DMS 273 treated with DMSO at 0.1 percent for 48 hours (cell line): Measurements from ENCODE around the gene PAMR1.

Experiments
- DNase-seq: peaks from one replicate; lab custom pipeline; 2025; lab: John Stamatoyannopoulos, UW

The PAMR1 gene

GRCh38 chr11:35458846-35459245, 66.6 kb downstream of the PAMR1 start:
- no peak for DNase-seq

DNA sequence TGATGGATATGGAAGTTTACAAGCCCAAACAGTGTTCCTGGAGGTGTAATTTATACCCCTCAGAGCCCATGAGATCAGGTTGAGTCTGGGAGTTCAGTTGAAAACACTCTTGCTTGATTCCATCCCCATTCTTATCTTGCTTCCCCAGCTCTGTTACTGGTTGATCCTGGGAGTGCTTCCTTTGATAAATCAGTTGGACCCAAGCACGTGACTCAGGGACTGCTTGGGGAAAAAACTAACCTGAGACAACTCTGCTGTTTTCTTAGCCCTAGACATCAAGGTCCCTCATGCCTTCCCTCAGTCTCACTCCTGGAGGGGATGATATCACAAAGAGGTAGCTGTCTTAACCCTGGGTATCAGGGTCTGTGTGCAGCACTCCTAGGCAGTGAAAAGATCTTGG, 71.1 kb downstream of the PAMR1 start:
- DNase-seq, result no peak

DNA sequence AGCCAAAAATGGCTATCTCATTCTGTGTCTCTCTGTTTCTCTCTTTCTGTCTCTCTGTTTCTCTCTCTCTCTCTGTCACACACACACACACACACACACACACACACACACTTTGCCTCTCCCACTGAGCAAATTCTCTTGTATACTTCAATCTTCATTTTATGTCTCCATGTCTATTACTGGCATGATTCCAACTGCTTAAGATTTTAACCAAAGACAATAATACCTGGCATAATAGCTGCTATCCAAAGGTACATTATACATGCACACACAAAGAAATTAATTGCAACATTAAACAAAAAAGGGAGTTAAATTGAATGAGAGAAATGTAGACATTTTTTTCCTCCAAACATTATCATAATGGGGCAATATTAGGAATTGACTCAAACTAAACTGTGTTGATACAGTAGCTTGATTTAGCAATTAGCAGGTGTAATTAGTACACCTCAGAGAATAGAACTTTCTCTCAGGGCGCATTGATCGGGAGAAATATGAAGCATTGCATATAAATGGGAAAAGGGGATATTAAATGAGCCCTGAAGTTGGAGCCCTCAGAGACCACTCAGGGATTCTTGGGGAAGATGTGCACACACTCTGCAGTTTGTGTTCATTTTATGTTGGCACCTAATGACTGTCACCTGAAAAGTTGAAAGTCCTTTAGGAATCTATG, 88.7 kb downstream of the PAMR1 start:
- no peak for DNase-seq

DNA sequence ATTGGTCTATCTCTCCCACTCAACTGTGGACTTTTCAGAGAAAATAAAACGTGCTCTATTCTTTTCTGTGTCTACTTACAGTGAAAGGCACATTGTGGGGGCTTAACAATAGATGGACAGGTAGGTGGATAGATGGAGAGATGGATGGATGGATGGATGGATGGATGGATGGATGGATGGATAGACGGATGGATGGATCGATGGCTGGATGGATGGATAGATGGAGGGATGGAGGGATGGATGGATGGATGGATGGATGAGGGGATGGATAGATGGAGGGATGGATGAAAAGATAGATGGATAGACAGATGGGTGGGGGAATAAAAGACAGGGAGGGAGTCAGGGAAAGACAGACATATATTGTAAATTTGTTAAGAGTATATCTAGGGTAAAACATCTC, 91.8 kb downstream of the PAMR1 start:
- DNase-seq, result no peak

DNA sequence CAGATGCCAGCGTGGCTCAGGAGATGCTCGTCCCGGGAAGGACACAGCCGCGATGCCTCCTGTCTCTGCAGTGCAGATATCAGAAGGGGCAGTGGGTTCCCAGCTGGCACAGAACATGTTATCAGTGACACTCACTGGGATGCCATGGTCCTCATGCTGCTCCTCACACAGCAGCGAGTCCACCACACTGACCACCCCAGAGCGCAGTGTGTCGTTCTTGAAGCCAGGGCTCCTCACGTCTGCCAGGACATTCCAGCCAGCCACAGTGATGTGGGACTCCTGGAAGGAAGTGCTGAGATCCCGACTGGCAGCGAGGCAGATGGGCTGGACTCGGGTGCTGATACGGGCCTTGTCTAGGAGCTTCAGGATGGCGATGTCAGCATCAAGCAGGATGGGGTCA, 93.0 kb downstream of the PAMR1 start:
- DNase-seq, result no peak

- DNase-seq, result no peak
These were observed 98.3 kb downstream of the PAMR1 start for GRCh38 chr11:35427071-35427470.

DNA sequence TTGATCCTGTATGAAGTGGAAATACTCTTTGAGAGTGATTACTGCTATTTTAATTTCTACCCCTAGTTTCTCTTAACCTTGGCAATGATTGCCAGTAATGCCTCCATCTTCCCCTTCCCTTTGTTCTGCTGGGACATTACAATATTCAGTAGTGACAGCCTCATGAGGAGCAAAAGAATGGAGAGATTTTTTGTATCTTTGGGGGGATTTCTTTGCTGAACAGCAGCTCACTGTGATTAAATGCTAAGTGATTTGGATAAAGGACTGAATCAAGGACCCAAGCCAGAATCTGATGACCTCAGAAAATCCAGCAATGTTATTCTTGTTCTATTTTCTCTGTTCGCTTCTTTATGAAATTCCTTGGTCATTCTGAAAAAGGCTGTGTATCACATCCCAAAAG, 99.1 kb downstream of the PAMR1 start:
- no peak for DNase-seq

- no peak for DNase-seq
These were observed 99.7 kb downstream of the PAMR1 start for GRCh38 chr11:35425603-35426212.

GRCh38 chr11:35424157-35424940, 101.1 kb downstream of the PAMR1 start:
- no peak for DNase-seq

- no peak for DNase-seq
These were observed 105.0 kb downstream of the PAMR1 start for GRCh38 chr11:35420371-35420770.

DNA sequence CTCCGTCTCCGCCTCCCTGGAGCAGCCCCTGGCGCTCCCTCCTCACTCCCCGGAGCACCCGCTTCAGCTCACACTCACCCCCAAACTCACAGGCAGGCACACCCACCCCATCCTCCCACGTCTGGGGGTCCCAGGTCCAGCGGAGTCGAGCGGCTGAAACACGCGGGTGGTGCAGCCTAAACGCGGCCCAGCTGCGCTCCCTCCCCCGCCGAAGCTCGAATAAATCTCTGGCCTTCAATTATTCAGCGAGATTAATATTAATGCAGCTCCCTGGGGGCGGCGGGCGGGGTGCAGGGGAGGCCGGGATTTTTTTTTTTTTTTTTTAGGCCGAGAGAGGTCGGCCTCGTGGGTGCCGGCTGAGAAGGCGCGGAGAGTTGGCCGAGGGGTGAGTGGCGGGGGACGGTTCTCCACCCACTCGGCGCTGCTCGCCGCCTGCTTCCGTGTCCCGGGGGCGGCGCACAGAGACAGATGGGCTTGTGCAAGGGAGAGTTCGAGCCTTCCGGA, 105.5 kb downstream of the PAMR1 start:
- no peak for DNase-seq

- DNase-seq, result peak; percentile 24
These were observed 106.1 kb downstream of the PAMR1 start, which contains the start of gene SLC1A2 for GRCh38 chr11:35419184-35419829. Gene SLC1A2, minus strand, starts transcription at chr11:35419558. Its CDS starts 592 bp downstream, at chr11:35418966.

- DNase-seq, result no peak
These were observed 106.9 kb downstream of the PAMR1 start for GRCh38 chr11:35418282-35419183.

DNA sequence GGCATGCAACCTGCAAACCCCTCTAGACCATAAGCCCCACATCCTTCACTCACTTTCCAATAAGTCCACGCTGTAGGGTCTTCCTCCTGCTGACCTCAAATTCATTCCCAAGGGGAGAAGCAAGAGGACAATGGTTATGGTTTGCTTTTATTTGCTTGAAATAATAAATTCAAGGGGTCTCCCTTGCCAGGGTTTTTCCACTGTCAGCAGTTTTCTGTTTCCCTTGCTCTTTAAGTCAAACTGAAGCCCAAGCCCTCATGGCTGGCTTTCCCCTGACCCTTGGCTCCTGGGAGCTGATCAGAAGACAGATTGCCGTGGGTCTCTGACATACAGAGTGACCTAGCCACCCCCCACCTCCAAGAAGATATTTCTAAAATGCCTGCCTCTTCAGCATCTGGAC, 109.9 kb downstream of the PAMR1 start:
- DNase-seq, result no peak

- DNase-seq, result no peak
These were observed 110.6 kb downstream of the PAMR1 start for GRCh38 chr11:35414776-35415175.

DNA sequence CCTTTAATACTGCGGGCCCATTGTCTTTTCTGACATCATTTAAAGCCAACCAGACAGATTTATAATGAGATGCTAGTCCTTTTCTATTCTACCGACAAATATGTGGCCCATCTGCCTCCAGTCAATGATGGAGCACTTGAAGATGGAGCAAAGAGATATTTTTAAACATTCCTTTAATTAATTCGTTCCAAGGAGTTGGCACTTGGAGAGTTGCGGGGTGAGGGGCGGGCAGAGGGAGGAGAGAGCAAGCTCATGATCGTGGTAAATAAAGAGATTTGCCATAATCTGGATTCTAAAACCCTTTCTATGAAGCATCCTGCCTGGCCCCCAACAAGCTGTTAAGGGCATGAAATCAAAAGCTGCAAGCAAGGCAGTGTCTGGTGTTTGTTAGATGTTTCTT, 111.1 kb downstream of the PAMR1 start:
- DNase-seq, result no peak

GRCh38 chr11:35413598-35413997, 111.8 kb downstream of the PAMR1 start:
- DNase-seq, result no peak

DNA sequence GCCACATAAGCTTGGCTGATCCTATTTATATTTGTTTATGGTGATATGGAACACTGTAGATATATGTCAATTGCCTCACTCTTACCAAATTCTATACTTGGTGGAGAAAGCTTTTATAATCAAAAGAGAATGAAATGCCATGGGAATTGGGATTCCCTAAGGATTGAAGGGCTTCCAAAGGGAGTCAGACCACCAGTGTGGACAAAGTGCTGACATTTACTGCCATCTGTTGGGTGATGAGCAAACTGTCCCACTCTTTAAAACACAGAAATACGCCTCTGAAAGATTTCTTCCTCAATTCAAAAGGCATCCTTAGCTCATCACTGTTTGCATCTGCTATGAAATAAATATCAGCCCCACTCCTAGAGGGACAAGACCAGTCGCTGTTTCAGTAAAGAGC, 113.1 kb downstream of the PAMR1 start:
- DNase-seq, result no peak

DNA sequence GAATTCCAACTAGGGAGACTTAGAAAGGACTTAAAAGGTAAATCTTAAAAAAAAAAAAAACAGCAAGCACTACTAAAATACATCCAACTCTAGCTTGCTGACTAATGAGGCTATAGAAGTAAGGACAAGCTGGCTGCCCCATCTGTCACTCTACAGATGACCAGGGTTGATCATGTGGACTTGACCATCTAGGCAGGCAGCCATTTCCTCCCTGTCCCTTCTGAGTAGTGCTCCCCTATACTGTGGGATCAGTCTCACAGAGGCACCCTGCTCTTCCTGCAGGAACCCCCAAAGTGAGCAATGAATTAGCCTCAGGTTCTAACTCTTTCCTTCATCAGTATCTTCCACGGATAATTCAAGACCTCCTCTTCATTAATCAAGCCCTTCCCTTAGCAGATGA, 118.4 kb downstream of the PAMR1 start:
- DNase-seq, result no peak

DNA sequence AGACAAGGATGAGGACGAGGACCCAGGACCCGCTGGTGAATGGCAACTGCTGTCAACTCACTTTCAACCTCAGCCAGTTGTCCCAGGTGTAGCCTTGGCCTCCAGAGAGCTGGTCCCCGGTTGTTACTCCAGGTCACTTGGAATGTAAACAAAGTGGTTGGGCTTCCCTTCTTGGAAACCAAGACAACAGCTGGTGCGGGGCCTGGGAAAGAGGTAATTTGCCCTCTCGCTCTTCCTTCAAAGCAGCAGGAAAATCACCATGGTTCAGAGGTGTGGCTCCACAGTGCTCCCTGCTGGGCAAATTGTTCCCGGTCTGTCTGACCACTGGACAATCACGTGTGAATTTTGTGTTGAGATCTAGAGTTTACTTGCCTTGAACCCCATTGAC, 121.0 kb downstream of the PAMR1 start:
- DNase-seq, result no peak

- DNase-seq, result no peak
These were observed 121.5 kb downstream of the PAMR1 start for GRCh38 chr11:35403765-35404387.
